Neuronal stem cell (in vitro differentiated cells): ENCODE measurements around the gene AHR.

Source experiments
- DNase-seq: peaks from one replicate; pipeline ENCODE4 v3.0.0-alpha.2; 2013; ENCODE audit warnings: low spot score
- H2AFZ ChIP-seq: one replicate; pipeline ENCODE4 v1.6.1; 2013; ENCODE audit warnings: mild to moderate bottlenecking, low read length, inconsistent platforms
- H2AK5ac ChIP-seq: 2 replicates; pipeline ENCODE4 v1.6.1; 2013; ENCODE audit warnings: low read depth, mild to moderate bottlenecking, inconsistent platforms, low read length, moderate library complexity, mixed read lengths
- H2BK120ac ChIP-seq: 2 replicates; pipeline ENCODE4 v1.6.1; 2013; ENCODE audit warnings: low read depth, mild to moderate bottlenecking, inconsistent platforms, low read length, moderate library complexity, mixed read lengths
- H2BK12ac ChIP-seq: one replicate; pipeline ENCODE4 v1.6.1; 2013; ENCODE audit warnings: low read length, inconsistent platforms
- H2BK15ac ChIP-seq: 2 replicates; pipeline ENCODE4 v1.6.1; 2013; ENCODE audit warnings: mild to moderate bottlenecking, low read length, inconsistent platforms, mixed read lengths
- H2BK5ac ChIP-seq: one replicate; pipeline ENCODE4 v1.6.1; 2013; ENCODE audit warnings: inconsistent platforms, mild to moderate bottlenecking, low read length, moderate library complexity
- H3K14ac ChIP-seq: one replicate; pipeline ENCODE4 v1.6.1; 2013; ENCODE audit warnings: low read length, inconsistent platforms
- H3K18ac ChIP-seq: 2 replicates; pipeline ENCODE4 v1.6.1; 2013; ENCODE audit warnings: low read length, inconsistent platforms
- H3K23ac ChIP-seq: 2 replicates; pipeline ENCODE4 v1.6.1; 2013; ENCODE audit warnings: low read depth, mild to moderate bottlenecking, mixed read lengths, low read length, inconsistent platforms; ENCODE audit not compliant: poor library complexity
- H3K27ac ChIP-seq: replicated peaks from 3 replicates; pipeline ENCODE4 v1.5.1; 2013; ENCODE audit warnings: low read length, inconsistent platforms
- H3K27me3 ChIP-seq, 3 experiments: 2 replicates each; pipeline ENCODE4 v1.6.1; 2013; ENCODE audit warnings: low read length in 3 of 3, mild to moderate bottlenecking in 2 of 3, inconsistent platforms in 1 of 3, low read depth in 1 of 3, mixed read lengths in 1 of 3, moderate library complexity in 1 of 3; ENCODE audit not compliant: control insufficient read depth in 3 of 3, insufficient read depth in 3 of 3
- H3K36me3 ChIP-seq, 2 donors: replicated peaks in 1 of 2; 2 replicates each; pipeline ENCODE4 v1.6.1; 2013; ENCODE audit warnings: low read length in 2 of 2; ENCODE audit not compliant: control insufficient read depth in 2 of 2, insufficient read depth in 2 of 2
- H3K4ac ChIP-seq: 2 replicates; pipeline ENCODE4 v1.6.1; 2013; ENCODE audit warnings: inconsistent platforms, mild to moderate bottlenecking, low read length, moderate library complexity
- H3K4me1 ChIP-seq, 2 donors: 1 replicate in 1 of 2; 2 replicates in 1 of 2; pipeline ENCODE4 v1.6.1; 2013; ENCODE audit warnings: low read length in 2 of 2, low read depth in 1 of 2; ENCODE audit not compliant: control insufficient read depth in 2 of 2, insufficient read depth in 1 of 2
- H3K4me2 ChIP-seq: one replicate; pipeline ENCODE4 v1.6.1; 2013; ENCODE audit warnings: mild to moderate bottlenecking, low read length, inconsistent platforms; ENCODE audit not compliant: insufficient read depth, poor library complexity, severe bottlenecking
- H3K4me3 ChIP-seq, 2 donors: 2 replicates each; pipeline ENCODE4 v1.5.1; 2013; ENCODE audit warnings: low read length in 2 of 2, mild to moderate bottlenecking in 2 of 2, inconsistent platforms in 1 of 2, moderate library complexity in 1 of 2
- H3K79me1 ChIP-seq: one replicate; pipeline ENCODE4 v1.6.1; 2013; ENCODE audit warnings: low read depth, mild to moderate bottlenecking, inconsistent platforms, low read length, moderate library complexity
- H3K9ac ChIP-seq: one replicate; pipeline ENCODE4 v1.6.1; 2013; ENCODE audit warnings: mild to moderate bottlenecking, low read depth, low read length, inconsistent platforms; ENCODE audit not compliant: poor library complexity
- H3K9me3 ChIP-seq, 2 donors: replicated peaks in 1 of 2; 2 replicates each; pipeline versions ENCODE3 to v1.6.1; 2013; ENCODE audit warnings: low read length in 2 of 2, mild to moderate bottlenecking in 2 of 2, inconsistent platforms in 1 of 2, low read depth in 1 of 2, mixed read lengths in 1 of 2, moderate library complexity in 1 of 2; ENCODE audit not compliant: control insufficient read depth in 2 of 2, insufficient read depth in 1 of 2
- H4K8ac ChIP-seq: one replicate; pipeline ENCODE4 v1.6.1; 2013; ENCODE audit warnings: low read depth, mild to moderate bottlenecking, inconsistent platforms, low read length, moderate library complexity
- H4K91ac ChIP-seq: one replicate; pipeline ENCODE4 v1.6.1; 2013; ENCODE audit warnings: low read length, low read depth, mild to moderate bottlenecking, inconsistent platforms; ENCODE audit not compliant: poor library complexity
- WGBS, 2 donors: extraction: QIAGEN DNeasy Blood & Tissue Kit; methylation state at CpG; one replicate each; pipeline ENCODE4 v1.1.7; 2013; ENCODE audit warnings: missing lambda C conversion rate in 2 of 2, mixed read lengths in 1 of 2; ENCODE audit not compliant: insufficient read length in 2 of 2, insufficient replicate concordance in 1 of 2; ENCODE audit errors: extremely low coverage in 2 of 2; 5-methylcytosine and 5-hydroxymethylcytosine counted together

The AHR gene

GRCh38 chr7:17304926-17305325 lies 6.5 kb downstream of the AHR start:
- no peaks in the 10 kb centered on the region for H3K4me1 ChIP-seq
- no peak overlapping the region for H3K4me2 ChIP-seq
- H2BK5ac ChIP-seq, result no peak overlapping the region
- no peak overlapping the region for H3K14ac ChIP-seq
- H3K36me3 ChIP-seq, result no peaks in the 10 kb centered on the region
- H3K23ac ChIP-seq, result no peak overlapping the region
- H2AK5ac ChIP-seq, result no peak overlapping the region
- H3K27me3 ChIP-seq, result peaks cover 0 to 1% (median 0%) of the 10 kb centered on the region in 3 experiments
- no peak overlapping the region for H3K9ac ChIP-seq
- H3K9me3 ChIP-seq, result no peaks in the 10 kb centered on the region
- H3K18ac ChIP-seq, result no peak overlapping the region
- H3K79me1 ChIP-seq, result no peaks in the 10 kb centered on the region
- no peak overlapping the region for H2BK12ac ChIP-seq
- no peak for DNase-seq
- no peak overlapping the region for H3K27ac ChIP-seq
- H2BK120ac ChIP-seq, result no peak overlapping the region
- no peak overlapping the region for H2AFZ ChIP-seq
- no peak overlapping the region for H4K8ac ChIP-seq
- no peak overlapping the region for H3K4ac ChIP-seq
- H4K91ac ChIP-seq, result no peak overlapping the region
- no peak overlapping the region for H2BK15ac ChIP-seq
- H3K4me3 ChIP-seq, result no peak overlapping the region

GRCh38 chr7:17305387-17306171 lies 7.1 kb downstream of the AHR start:
- DNase-seq, result no peak
- Histone ChIP-seq H3K9me3 (no peaks in the 10 kb centered on the region), H2AK5ac (no peak overlapping the region), H2AFZ (no peak overlapping the region), H3K4ac (no peak overlapping the region), H3K36me3 (no peaks in the 10 kb centered on the region), H2BK12ac (no peak overlapping the region), H3K23ac (no peak overlapping the region), H3K4me3 (no peak overlapping the region), H3K27ac (no peak overlapping the region), H3K79me1 (no peaks in the 10 kb centered on the region), H4K8ac (no peak overlapping the region), H2BK15ac (no peak overlapping the region), H4K91ac (no peak overlapping the region), H3K14ac (no peak overlapping the region), H3K27me3 (no peaks in the 10 kb centered on the region), H3K4me2 (no peak overlapping the region), H2BK120ac (no peak overlapping the region), H3K4me1 (no peaks in the 10 kb centered on the region), H2BK5ac (no peak overlapping the region), H3K9ac (no peak overlapping the region), H3K18ac (no peak overlapping the region)
- WGBS, 2 donors, result no CpG with 5 or more reads among the region's 6 CpGs

DNA sequence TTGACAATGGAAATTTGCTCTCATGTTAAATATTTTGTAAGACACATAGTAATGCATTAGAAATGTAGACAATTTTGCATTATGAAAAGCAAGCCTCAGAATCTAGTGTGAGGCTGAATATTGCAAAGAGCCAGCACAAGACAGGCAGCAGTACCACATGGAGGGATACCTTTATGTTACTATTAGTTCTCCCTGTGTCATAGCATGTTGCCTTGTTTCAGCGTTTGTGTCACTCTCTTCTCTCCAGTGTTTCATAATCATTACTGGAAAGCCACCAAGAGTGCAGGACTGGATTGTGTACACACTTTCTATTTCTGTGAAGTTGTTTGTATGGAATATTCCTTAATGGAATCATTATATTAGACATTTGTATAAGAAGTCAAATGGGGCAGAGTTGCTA lies 8.5 kb downstream of the AHR start:
- Histone ChIP-seq H3K9ac (no peak overlapping the region), H3K9me3 (no peaks in the 10 kb centered on the region), H2BK15ac (no peak overlapping the region), H3K4ac (no peak overlapping the region), H2BK120ac (no peak overlapping the region), H3K36me3 (peaks cover 0 to 6% of the 10 kb centered on the region in 2 donors), H3K18ac (no peak overlapping the region), H4K91ac (no peak overlapping the region), H3K4me3 (no peak overlapping the region), H2AK5ac (no peak overlapping the region), H3K4me2 (no peak overlapping the region), H3K23ac (no peak overlapping the region), H2AFZ (no peak overlapping the region), H3K79me1 (no peaks in the 10 kb centered on the region), H3K27ac (no peak overlapping the region), H3K4me1 (no peaks in the 10 kb centered on the region), H2BK5ac (no peak overlapping the region), H2BK12ac (no peak overlapping the region), H3K27me3 (no peaks in the 10 kb centered on the region), H4K8ac (no peak overlapping the region), H3K14ac (no peak overlapping the region)
- no peak for DNase-seq
- WGBS, 2 donors, result no CpG with 5 or more reads among the region's 1 CpG

DNA sequence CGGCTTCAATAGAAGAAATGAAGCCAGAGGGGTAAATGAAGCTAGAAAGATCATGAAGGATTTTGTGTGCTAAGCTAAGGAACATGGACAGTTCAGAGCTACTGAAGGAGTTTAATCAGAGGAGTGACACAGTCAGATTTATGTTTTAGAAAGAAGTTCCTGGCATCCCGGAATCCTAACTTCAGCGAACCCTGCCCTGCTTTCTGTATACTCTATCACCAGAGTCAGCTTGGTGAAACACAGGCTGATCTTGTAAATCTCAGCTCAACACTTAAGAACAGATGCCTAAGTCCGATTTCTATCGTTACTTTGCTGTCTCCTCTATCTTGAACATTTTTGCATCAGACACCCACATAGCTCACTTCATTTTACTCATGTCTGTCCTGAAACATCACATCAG lies 9.1 kb downstream of the AHR start:
- WGBS, 2 donors, result no CpG with 5 or more reads among the region's 5 CpGs
- H4K91ac ChIP-seq, result no peak overlapping the region
- no peak overlapping the region for H2BK120ac ChIP-seq
- no peak overlapping the region for H2BK12ac ChIP-seq
- no peak overlapping the region for H3K4ac ChIP-seq
- no peak overlapping the region for H3K14ac ChIP-seq
- H3K4me2 ChIP-seq, result no peak overlapping the region
- DNase-seq, result no peak
- no peak overlapping the region for H2AFZ ChIP-seq
- H3K18ac ChIP-seq, result no peak overlapping the region
- no peak overlapping the region for H4K8ac ChIP-seq
- no peak overlapping the region for H3K9ac ChIP-seq
- H3K79me1 ChIP-seq, result no peaks in the 10 kb centered on the region
- H3K36me3 ChIP-seq, result peaks cover 0 to 7% of the 10 kb centered on the region in 2 donors
- H3K4me3 ChIP-seq, result no peak overlapping the region
- no peak overlapping the region for H2BK5ac ChIP-seq
- no peak overlapping the region for H2BK15ac ChIP-seq
- no peak overlapping the region for H3K23ac ChIP-seq
- no peak overlapping the region for H2AK5ac ChIP-seq
- H3K4me1 ChIP-seq, result no peaks in the 10 kb centered on the region
- no peaks in the 10 kb centered on the region for H3K27me3 ChIP-seq
- no peaks in the 10 kb centered on the region for H3K9me3 ChIP-seq
- no peak overlapping the region for H3K27ac ChIP-seq
